Mesodermal cell (in vitro differentiated cells): ENCODE results near the gene GALNT17.

Experiments used
- H3K27ac ChIP-seq: 2 replicates; pipeline ENCODE4 v1.7.0; 2013; ENCODE audit warnings: mild to moderate bottlenecking, low read depth, low read length, moderate library complexity; ENCODE audit not compliant: severe bottlenecking
- H3K36me3 ChIP-seq: 2 replicates; pipeline ENCODE4 v1.7.1; 2013; ENCODE audit warnings: mild to moderate bottlenecking, low read length, moderate library complexity; ENCODE audit not compliant: control insufficient read depth, insufficient read depth
- H3K4me1 ChIP-seq: one replicate; pipeline ENCODE4 v1.7.1; 2013; ENCODE audit warnings: mild to moderate bottlenecking, low read length; ENCODE audit not compliant: insufficient read depth, control insufficient read depth, poor library complexity, severe bottlenecking
- H3K4me3 ChIP-seq: 2 replicates; pipeline ENCODE4 v1.7.0; 2013; ENCODE audit warnings: low read length, control low read depth, mild to moderate bottlenecking; ENCODE audit not compliant: insufficient read depth, poor library complexity, severe bottlenecking; ENCODE audit errors: extremely low read depth
- H3K9me3 ChIP-seq: 2 replicates; pipeline ENCODE4 v1.7.1; 2013; ENCODE audit warnings: mild to moderate bottlenecking, low read length, moderate library complexity; ENCODE audit not compliant: control insufficient read depth
- WGBS, 2 experiments: methylation state at CpG; one replicate each; pipeline ENCODE4 v1.1.5; 2013; ENCODE audit warnings: missing lambda C conversion rate in 2 of 2; ENCODE audit not compliant: insufficient coverage in 2 of 2; 5-methylcytosine and 5-hydroxymethylcytosine counted together

The GALNT17 gene

GRCh38 chr7:71165708-71166107 is 33.8 kb downstream of the GALNT17 start:
- Histone ChIP-seq H3K27ac (no peak overlapping the region), H3K36me3 (no peaks in the 10 kb centered on the region), H3K9me3 (no peaks in the 10 kb centered on the region), H3K4me3 (no peak overlapping the region), H3K4me1 (peaks cover 15% of the 10 kb centered on the region)
- 83 to 96% methylated on average over 4 to 5 of the region's 6 CpGs for WGBS, 2 experiments

- Histone ChIP-seq H3K36me3 (no peaks in the 10 kb centered on the region), H3K27ac (no peak overlapping the region), H3K4me1 (peaks cover 13% of the 10 kb centered on the region), H3K4me3 (no peak overlapping the region), H3K9me3 (no peaks in the 10 kb centered on the region)
- 93 to 97% methylated on average over 3 of the region's 4 CpGs for WGBS, 2 experiments
Observed at GRCh38 chr7:71171476-71171875, 39.5 kb downstream of the GALNT17 start.

DNA sequence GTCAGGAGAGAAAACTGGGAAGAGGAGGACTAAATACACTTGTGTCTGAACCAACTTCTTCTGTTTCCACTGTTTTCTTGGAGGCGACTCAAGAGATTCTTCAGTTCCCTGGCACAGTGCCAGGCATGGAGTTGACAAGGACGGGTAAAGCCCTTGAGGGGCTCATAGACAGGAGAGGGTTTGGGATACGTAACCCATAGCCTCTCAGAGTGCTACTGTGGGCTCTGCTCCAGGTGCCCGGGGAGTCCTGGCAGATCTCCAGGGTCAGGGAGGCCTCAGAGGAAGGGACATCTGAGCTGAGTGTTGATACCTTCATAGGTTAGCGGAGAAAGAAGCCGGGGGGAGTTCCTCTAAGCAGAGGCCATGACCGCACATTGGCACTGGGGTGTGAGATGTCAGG is 42.0 kb downstream of the GALNT17 start:
- H3K4me3 ChIP-seq: no peak overlapping the region
- WGBS, 2 experiments: 94 to 98% methylated on average over 5 to 7 of the region's 7 CpGs
- H3K27ac ChIP-seq: no peak overlapping the region

DNA sequence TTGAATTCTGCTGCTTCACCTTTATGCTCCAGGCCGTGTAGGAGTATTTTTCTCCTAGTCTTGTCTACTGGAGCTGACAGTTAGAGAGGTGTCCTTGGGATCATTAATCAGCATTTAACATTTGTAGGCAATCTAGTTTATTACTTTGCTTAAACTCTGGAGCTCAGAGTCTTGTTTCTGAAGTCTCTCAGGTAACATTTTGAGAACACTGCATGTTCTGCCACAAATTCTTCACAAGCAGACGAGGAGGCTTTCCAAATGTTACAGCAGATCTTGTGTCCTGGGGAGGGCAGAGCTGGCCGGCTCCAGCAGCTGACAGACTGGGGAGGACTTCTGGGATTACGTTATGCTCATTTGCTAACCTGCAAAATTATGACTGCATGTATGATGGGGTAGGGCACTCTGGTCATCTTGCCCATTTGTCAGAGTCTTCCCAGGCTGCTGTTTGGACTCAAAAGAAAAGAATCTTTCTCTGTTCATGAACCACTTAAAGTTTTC is 50.5 kb downstream of the GALNT17 start:
- Histone ChIP-seq H3K27ac (no peak overlapping the region), H3K4me3 (no peak overlapping the region), H3K36me3 (no peaks in the 10 kb centered on the region), H3K9me3 (no peaks in the 10 kb centered on the region), H3K4me1 (no peaks in the 10 kb centered on the region)
- WGBS, 2 experiments: 92 to 97% methylated on average over 3 of the region's 4 CpGs

More for the DNA sequence above, 42.0 kb downstream of the GALNT17 start:
- no peaks in the 10 kb centered on the region for H3K9me3 ChIP-seq
- no peaks in the 10 kb centered on the region for H3K36me3 ChIP-seq
- H3K4me1 ChIP-seq: no peaks in the 10 kb centered on the region

DNA sequence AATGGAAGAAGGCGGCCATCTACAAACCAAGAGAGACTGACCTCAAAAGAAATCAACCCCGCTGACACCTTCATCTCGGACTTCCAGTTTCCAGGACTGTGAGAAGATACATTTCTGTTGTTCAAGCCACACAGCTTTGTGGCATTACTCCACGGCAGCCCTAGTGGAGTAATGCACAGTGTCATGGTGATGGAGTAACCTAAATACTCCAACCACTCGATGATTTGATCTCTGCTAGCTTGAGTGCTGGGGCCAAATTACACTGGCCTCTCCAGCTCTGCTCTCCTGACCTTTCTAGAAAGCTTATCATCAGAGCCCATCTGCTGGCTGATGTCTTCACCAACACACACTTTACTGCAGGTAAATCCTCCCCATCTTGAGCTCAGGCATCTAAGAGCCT is 52.2 kb downstream of the GALNT17 start:
- Histone ChIP-seq H3K9me3 (peaks cover 8% of the 10 kb centered on the region), H3K4me1 (no peaks in the 10 kb centered on the region), H3K36me3 (no peaks in the 10 kb centered on the region), H3K4me3 (no peak overlapping the region), H3K27ac (no peak overlapping the region)
- 96 to 100% methylated on average over 2 to 4 of the region's 5 CpGs for WGBS, 2 experiments

DNA sequence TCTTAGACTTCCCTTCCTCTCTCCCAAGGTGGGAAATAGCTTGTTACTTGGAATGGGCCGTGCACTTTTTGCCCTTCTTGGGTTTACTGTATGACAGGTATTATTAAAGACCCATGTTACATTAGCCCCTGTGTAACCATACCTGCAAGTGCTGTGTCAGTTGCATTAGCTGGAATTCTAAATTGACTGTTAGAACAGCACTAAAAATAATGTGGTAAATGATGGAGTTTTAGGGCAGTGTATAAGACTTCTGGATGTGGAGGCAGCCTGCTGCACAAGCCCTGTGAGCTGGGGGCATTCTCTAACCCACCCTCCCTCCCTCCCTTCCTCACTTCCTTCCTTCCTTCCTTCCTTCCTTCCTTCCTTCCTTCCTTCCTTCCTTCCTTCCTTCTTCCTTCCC is 52.7 kb downstream of the GALNT17 start:
- H3K9me3 ChIP-seq: peaks cover 12% of the 10 kb centered on the region
- H3K36me3 ChIP-seq: no peaks in the 10 kb centered on the region
- no peak overlapping the region for H3K4me3 ChIP-seq
- no CpG with 5 or more reads among the region's 1 CpG for WGBS, 2 experiments
- H3K4me1 ChIP-seq: no peaks in the 10 kb centered on the region
- H3K27ac ChIP-seq: no peak overlapping the region

GRCh38 chr7:71186535-71187057 is 54.7 kb downstream of the GALNT17 start:
- no peak overlapping the region for H3K4me3 ChIP-seq
- no peaks in the 10 kb centered on the region for H3K36me3 ChIP-seq
- H3K9me3 ChIP-seq: peaks cover 19% of the 10 kb centered on the region
- no peaks in the 10 kb centered on the region for H3K4me1 ChIP-seq
- 93 to 95% methylated on average over 4 of the region's 4 CpGs for WGBS, 2 experiments
- no peak overlapping the region for H3K27ac ChIP-seq

DNA sequence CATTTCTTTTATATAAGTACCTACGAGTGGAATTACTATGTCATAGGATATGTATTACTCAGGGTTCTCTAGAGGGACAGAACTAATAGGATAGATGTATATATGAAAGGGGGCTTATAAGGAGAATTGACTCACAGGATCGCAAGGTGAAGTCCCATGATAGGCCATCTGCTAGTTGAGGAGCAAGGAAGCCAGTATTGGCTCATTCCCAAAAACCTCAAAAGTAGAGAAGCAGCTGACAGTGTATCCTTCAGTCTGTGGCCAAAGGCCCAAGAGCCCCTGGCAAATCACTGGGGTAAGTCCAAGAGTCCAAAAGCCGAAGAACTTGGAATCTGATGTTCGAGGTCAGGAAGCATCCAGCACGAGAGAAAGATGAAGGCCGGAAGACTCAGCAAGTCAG is 59.8 kb downstream of the GALNT17 start:
- Histone ChIP-seq H3K36me3 (no peaks in the 10 kb centered on the region), H3K27ac (no peak overlapping the region), H3K4me3 (no peak overlapping the region), H3K9me3 (peaks cover 19% of the 10 kb centered on the region), H3K4me1 (no peaks in the 10 kb centered on the region)
- 89 to 96% methylated on average over 4 of the region's 6 CpGs for WGBS, 2 experiments

GRCh38 chr7:71193099-71193810 is 61.3 kb downstream of the GALNT17 start:
- H3K4me3 ChIP-seq: no peak overlapping the region
- peaks cover 19% of the 10 kb centered on the region for H3K9me3 ChIP-seq
- H3K36me3 ChIP-seq: no peaks in the 10 kb centered on the region
- H3K4me1 ChIP-seq: no peaks in the 10 kb centered on the region
- H3K27ac ChIP-seq: no peak overlapping the region
- 100% methylated on average over 1 of the region's 5 CpGs; no CpG with 5 or more reads in 1 of the 2 experiments for WGBS, 2 experiments

- WGBS, 2 experiments: 93 to 100% methylated on average over 2 to 3 of the region's 6 CpGs
- Histone ChIP-seq H3K9me3 (no peaks in the 10 kb centered on the region), H3K4me1 (no peaks in the 10 kb centered on the region), H3K27ac (no peak overlapping the region), H3K36me3 (no peaks in the 10 kb centered on the region), H3K4me3 (no peak overlapping the region)
Observed at GRCh38 chr7:71198391-71198790, 66.4 kb downstream of the GALNT17 start.

- Histone ChIP-seq H3K9me3 (peaks cover 2% of the 10 kb centered on the region), H3K36me3 (no peaks in the 10 kb centered on the region), H3K4me3 (no peak overlapping the region), H3K27ac (no peak overlapping the region), H3K4me1 (no peaks in the 10 kb centered on the region)
- WGBS, 2 experiments: 93 to 97% methylated on average over 7 to 8 of the region's 8 CpGs
Observed at GRCh38 chr7:71198887-71199286, 66.9 kb downstream of the GALNT17 start.
